ENCODE measurements around the gene PCDH9.

PCDH9 gene

GRCh38 chr13:67225252-67226159, 4.6 kb downstream of the PCDH9 start:
- DNase-seq (ENCODE audit: low spot score), result peak; percentile 53

DNA sequence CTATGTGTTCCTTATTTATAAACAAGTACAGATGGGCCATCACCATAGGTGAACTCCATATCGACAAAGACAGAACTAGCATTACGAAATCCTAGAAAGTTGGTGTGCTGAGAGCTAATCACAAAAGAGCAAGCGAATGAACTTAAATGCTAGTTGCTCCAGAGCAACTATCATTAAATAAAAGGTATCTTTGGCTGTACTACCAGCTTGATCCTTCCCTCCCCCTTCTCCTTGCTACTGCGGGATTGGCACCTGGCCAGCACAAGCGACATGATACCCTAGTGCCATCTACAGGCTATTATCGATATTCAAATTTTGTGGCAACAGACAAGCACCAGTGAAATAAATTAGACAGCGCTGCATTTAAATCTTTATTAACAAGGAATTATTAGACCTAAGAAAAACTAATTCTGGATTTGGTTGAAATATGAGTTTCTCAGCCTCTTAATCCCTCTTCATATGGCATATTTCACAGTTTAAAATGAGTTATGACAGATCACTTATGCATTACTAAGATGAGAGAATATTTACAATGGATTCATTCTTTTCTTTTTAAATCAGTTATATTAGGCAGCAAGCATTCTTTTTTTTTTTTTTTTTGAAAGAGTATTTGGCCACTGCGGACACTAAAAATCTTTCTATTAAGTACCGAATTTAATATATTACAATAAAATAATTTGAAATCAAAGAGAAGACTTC, 5.8 kb downstream of the PCDH9 start:
- DNase-seq (ENCODE audit: low spot score), result peak; percentile 94

DNA sequence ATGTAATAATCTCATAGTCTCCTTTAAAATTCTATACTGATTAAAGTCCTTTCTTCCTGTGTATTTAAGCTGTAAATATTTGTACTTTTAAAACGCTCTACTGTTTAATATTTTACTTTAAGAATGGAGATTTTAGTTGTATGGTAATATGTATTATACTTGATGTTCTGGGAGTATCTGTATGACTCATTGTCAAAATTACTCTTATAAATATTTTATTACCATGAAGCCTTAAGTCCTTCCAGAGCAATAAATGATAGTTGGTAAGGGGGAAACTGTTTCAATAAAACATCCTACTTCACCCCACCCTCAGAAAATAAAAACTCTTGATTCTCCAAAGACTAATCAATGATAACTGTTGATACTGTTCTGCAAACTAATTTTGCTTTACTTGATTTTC, 6.4 kb downstream of the PCDH9 start:
- no peak for DNase-seq (ENCODE audit: low spot score)

DNA sequence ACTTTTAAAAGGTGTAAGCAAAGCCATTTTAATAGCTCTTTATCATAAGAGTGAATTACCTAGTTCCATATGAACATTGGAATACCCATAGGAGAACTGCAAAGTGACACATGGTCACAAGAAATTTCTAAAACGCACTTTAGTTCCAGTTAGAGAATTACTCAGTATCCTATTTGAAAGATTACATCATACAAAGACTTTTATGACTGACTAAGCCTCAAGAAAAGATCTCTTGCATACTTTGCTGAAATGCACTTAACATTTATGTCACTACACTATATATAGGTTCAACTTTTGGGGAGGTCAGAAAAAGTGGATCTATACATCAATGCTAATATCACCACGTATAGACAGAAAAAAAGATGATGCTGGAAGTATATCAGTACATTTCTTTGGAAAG, 7.1 kb downstream of the PCDH9 start:
- DNase-seq (ENCODE audit: low spot score), result peak; percentile 48

DNA sequence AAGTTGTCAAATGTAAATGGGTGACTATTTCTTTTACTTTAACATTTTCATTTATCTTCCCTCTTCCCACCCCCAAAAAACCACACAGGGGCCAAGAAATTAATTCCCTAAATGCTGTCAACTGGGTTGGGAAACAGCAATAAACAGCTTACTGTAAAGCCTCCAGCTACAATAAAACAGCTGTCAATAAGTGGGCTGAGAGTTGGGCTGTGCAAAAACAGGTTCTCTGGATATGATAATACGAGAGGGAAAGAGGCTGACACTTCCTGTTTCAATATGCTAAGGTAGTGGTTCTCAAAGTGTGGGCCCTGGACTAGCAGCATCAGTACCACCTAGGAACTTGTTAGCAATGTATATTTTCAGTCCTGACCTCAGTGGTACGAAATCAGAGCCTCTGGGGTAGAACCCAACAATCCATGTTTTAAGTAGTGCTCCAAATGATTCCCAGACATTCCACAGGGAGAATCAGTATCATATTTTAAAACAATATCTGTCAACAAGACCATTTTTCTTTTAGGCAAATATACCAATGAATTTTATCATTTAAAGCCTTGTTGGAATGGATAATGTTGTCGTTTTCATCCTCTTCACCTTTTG, 8.4 kb downstream of the PCDH9 start:
- DNase-seq (ENCODE audit: low spot score), result peak; percentile 58

- no peak for DNase-seq (ENCODE audit: low spot score)
Observed at GRCh38 chr13:67219113-67219512, 11.0 kb downstream of the PCDH9 start.

- DNase-seq (ENCODE audit: low spot score), result peak; percentile 62
Observed at GRCh38 chr13:67217880-67218279, 12.3 kb downstream of the PCDH9 start.

GRCh38 chr13:67216864-67217263, 13.3 kb downstream of the PCDH9 start:
- peak; percentile 56 for DNase-seq (ENCODE audit: low spot score)

- DNase-seq (ENCODE audit: low spot score), result no peak
Observed at GRCh38 chr13:67210208-67210607, 19.9 kb downstream of the PCDH9 start.

GRCh38 chr13:67208552-67208951, 21.6 kb downstream of the PCDH9 start:
- DNase-seq (ENCODE audit: low spot score), result no peak

GRCh38 chr13:67204764-67205163, 25.4 kb downstream of the PCDH9 start:
- no peak for DNase-seq (ENCODE audit: low spot score)

GRCh38 chr13:67200605-67201004, 29.5 kb downstream of the PCDH9 start:
- DNase-seq (ENCODE audit: low spot score), result no peak

DNA sequence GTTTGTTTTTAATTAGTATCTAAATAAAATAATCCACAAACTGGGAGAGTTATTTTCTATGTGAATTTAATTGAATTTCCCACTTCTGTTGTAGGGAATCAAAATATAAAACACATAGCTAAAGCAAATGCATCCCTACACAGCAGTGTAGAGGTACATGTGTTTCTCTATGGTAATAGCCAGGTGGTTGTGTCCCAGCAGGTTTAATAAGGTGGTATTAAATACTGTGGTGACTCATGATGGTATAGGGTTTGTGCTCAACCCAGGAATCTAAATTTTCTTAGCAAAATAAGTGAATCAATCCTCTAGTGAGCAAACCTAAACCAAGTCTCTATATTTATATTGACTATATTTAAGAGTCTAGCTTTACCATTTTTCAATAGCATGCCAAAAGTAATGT, 30.0 kb downstream of the PCDH9 start:
- no peak for DNase-seq (ENCODE audit: low spot score)

DNA sequence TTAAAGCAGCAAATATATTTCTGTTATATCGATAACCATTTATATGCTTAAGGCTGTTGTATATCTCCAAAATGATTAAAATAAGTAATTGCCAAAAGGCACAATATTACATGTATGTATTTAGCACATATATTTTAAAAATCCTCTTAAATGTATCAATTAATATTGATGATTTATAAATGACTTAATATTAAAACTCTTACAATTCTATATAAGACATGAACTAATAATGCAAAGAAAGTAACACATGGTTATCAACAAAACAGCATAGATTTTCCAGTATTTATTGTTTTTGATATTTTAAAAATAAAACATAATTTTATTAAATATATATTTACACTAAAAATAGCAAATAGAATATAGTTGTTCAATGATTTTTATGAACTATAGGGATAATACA, 32.4 kb downstream of the PCDH9 start:
- no peak for DNase-seq (ENCODE audit: low spot score)

GRCh38 chr13:67193979-67194378, 36.2 kb downstream of the PCDH9 start:
- no peak for DNase-seq (ENCODE audit: low spot score)

DNA sequence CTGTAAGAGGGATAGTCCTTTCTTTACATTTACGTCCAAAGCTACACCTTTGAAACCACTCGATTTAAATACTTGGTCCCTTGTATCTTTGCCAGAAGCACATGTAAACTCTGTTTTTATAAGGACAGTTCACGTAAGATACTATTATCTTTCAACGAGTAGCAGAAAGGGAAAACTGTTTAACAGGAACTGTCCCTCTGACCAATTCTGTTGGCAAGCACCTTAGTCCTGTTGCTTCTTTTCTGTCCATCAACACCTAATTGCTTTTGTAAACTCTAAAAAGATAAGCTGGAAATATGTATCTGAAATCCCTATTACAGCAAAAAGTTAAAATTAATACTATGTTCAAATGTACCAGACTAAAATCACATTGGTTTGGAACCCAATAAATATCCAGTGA, 37.4 kb downstream of the PCDH9 start:
- DNase-seq (ENCODE audit: low spot score), result no peak

GRCh38 chr13:67186995-67187569, 43.1 kb downstream of the PCDH9 start:
- peak; percentile 79 for DNase-seq (ENCODE audit: low spot score)

GRCh38 chr13:67184247-67184646, 45.9 kb downstream of the PCDH9 start:
- no peak for DNase-seq (ENCODE audit: low spot score)

DNA sequence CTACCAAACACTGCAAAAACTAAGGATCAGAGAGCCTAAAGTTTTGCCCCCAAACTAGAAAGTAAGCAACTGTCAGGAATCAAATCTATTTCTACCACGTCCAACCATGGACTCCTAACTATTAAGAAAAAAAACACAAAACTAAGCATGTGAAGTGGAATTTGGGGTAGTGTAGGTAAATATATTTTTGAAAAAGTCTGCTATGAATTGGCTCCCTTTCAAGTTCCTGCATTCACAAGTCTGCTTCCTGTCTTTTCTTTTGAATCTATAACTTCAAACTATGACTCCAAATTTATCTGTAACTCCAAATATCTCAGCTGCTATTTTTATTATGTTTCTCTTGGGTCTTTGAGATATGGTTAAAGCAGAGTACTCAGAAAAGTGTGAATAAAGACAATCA, 47.0 kb downstream of the PCDH9 start:
- DNase-seq (ENCODE audit: low spot score), result no peak

GRCh38 chr13:67175836-67176459, 54.2 kb downstream of the PCDH9 start:
- no peak for DNase-seq (ENCODE audit: low spot score)

GRCh38 chr13:67168384-67168783, 61.8 kb downstream of the PCDH9 start:
- no peak for DNase-seq (ENCODE audit: low spot score)

- no peak for DNase-seq (ENCODE audit: low spot score)
Observed at GRCh38 chr13:67167420-67167819, 62.7 kb downstream of the PCDH9 start.

Measured in pons (tissue), 1 donor.